Central memory CD4-positive, alpha-beta T cell (primary cell): ENCODE data around the gene RTN4R.

Source experiments
- DNase-seq: peaks from one replicate; pipeline ENCODE4 v3.0.0; 2022

RTN4R gene

DNA sequence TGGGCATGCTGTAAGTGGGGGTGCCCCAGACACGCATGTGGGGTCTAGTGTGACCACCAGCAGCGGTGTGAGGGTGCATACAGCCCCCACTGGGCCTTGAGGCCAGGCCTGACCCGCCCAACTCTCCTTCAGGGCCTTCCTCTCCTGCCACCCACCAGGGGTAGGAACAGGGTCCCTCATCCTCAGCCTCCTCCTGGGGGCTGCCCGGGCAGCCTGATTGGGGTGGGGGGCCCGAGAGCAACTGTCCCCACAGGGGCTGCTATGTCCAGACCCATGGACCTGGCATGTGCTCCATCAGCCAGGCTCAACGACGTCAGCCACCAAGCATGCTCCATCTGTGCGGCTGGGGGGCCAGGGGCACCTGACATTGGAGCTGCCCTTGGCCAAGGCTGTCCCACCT, 27.2 kb downstream of the RTN4R start:
- DNase-seq, result no peak

DNA sequence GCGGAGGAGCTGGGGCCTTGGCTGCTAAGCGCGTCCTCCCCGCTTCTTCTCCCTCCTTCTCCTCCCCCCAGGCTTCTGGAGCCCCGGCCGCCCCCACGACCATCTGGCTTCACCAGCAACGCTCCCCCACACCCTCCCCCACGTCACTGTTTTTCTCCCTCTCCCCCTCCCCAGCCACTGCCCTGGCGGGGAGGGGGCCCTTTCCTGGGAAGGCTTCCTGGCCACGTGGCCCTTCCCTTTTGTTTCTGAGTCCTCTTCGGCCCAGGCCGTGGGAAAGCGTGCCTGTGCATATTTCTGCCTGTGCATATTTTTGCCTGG, 27.7 kb downstream of the RTN4R start:
- no peak for DNase-seq

DNA sequence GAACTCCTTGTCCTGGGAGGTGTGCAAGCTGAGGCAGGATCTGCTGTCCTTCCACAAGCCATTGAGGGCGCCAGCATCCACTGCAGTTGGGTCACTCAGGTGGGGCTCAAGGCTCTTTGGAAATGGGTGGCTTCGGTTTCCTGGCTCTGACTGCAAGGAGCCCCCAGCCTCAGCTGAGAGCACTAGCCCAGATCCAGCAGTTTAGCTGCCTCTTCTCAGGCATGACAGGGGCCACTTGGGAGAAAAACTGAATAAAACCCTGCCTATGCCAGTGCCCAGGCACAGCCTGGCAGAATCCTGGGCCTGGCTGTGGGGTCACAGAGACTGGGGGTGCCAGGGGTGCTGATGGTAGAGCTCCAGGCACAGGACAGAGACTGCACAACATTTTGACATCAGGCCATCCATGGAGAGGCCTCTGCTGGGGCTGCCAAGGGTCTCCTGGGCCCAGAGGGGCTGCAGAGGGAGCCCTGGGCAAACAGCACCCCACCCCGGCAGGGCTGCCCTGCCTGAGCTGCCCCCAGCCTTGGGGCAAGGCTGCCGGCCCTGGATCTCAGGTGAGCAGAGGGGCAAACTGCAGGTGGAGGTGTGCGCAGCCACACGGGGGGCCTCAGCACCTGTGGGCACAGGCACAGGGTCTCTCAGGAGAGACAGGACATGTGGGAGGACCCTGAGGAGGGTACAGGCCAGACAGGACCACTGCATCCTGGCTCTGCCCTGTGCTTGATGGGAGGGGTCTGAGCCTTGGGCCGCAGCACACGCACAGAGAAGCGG, 28.3 kb downstream of the RTN4R start:
- no peak for DNase-seq

DNA sequence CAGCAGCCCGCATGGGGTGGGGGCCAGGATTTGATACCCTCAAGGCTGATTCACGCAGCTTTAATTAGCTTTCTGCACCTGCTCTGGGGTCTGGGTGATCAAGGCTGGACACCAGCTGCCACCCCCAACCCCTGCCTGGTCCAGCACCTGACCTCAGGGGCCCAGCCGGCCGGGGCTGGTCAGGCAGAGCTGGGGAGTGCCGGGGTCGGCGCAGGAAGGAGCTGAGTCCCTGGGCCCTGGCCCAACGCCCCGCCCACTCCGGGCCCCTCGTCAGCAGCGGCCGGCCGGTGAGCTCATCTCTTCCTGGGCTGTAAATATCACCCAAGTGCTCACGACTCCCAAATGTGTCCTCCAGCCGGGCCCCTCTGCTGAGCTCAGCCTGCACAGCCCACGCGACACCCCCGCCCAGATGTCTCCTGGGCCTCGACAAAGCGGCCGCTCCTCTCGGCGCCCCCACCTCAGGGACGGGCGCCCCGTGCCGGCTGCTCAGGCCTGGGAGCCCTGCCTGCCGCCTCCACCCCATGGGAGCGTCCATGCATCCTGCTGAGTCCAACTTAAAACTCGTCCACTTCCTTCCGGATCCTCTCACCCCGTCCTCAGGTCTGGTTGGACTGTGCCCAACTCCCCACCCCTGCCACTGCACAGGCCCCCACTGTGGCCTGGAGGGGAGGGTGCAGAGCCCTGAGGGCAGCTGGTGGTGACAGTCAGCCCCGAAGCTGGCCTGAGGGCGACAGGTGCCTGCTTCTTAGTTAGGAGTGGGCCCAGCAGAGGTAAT, 29.0 kb downstream of the RTN4R start:
- DNase-seq, result no peak

DNA sequence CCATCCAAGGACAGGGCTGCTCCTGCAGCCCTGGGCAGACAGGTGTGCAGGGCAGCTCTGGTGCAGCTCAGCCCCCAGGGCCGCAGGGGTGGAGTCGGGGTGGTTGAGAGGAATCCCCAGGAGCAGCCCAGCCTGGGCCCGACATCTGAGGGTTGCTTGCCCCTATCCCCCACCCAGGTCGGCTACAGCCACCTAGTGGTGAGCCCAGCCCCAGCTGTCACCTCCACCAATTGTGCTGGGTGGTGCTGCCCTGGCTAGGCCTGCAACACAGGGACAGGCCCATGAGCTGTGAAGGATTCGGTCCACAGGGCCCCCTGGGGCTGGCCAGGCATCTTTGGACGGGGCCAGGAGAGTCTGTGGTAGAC, 29.6 kb downstream of the RTN4R start:
- peak; percentile 46 for DNase-seq

DNA sequence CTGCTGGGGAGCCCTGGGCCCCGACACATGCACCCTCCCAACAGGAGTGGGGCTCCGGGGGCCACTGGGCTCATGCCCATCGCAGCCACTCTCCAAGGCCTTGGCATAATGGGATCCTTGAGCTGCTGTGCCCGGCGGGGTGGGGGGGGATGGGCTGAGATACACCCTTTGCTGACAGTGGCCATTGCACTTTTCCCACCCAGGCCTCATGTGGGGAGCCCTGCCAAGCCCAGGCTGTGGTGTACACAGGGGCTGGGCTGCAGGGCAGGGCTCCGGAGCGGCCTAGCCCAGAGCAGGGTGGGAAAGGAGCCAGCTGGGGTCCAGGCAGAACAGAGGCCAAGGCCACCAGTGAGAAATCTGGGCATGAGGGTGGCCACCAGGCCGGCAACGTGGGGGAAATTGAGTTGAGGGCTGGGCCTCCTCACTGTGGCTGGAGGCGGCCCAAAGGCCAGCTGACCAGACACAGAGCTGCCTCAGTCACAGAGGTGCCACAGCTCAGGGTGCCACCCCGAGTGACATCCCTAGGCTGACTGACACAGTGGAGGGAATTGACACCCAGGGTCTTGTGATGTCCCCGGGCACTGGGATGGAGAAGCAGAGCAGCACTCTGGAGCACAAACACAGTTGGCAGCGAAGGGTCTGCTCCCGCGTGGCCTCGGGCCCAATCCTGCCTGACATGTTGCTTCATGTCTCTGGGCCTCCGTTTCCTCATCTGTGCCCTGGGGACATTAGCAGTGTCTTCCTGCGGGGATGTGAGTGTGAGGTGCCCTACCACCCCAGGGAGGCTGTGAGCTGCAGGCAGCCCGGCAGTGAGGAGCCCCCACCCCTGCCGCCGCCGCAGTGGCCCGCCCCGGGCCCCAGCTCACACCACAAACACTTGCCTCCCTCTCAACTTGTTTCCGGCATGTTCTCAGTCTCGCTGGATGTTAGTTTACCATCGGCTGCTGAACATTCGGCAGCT, 30.4 kb downstream of the RTN4R start:
- peak; percentile 65 for DNase-seq

DNA sequence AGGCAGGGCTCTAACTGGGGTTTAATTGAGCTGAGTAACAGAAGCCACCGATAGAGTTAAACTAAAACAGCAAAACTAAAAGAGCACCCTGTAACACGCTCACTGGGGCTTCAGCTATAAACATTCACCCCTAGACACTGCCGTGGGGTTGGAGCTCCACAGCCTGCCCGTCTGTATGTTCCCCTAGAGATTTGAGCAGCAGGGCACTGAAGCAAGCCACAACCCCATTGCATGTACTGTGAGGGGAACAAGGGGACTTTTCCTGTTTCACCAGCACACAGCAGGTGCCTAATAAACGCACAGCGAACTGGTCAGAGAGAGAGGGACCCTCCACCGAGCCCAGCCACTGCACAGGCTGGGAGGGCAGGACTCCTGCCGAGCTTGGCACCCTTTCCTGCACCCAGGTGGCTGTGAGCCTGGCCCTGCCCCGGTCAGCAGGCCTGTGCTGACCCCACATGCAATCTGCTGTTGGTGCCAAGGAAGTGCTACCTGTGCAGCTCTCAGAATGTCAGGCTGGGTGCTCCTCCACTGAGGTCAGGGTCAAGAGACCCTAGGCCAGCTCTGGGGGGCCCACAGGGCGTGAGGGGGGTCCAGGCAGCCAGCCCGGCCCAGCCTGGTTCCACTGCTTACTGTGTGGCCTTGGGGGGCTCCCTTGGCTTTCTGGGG, 31.9 kb downstream of the RTN4R start:
- no peak for DNase-seq

DNA sequence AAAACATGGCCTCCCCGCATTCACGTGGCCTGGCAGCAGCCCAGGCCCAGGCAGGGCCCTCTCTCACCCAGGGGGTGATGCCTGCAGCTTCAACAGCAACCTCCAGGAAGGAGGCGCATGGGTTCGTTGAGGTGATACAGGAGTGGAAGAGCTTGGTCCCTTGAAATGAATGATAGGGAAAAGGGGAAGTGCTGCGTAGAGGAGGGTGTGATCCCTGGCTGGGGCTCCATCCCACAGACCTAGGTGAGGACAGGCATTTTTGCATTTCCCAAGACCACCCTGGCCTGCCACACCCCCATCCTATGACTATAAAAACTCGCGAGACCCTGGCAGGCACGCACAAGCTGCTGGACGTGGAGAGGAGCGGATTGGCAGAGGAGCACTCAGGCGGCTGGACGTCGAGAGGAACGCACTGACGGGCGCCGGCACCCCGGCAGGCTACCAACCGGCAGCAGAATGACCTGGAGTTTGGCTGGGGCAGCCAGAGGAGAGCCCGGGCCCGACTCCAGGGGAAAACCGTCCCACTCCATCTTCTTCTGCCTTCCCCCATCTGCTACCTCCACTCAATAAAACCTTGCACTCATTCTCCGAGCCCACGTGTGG, 32.6 kb downstream of the RTN4R start:
- DNase-seq, result no peak

DNA sequence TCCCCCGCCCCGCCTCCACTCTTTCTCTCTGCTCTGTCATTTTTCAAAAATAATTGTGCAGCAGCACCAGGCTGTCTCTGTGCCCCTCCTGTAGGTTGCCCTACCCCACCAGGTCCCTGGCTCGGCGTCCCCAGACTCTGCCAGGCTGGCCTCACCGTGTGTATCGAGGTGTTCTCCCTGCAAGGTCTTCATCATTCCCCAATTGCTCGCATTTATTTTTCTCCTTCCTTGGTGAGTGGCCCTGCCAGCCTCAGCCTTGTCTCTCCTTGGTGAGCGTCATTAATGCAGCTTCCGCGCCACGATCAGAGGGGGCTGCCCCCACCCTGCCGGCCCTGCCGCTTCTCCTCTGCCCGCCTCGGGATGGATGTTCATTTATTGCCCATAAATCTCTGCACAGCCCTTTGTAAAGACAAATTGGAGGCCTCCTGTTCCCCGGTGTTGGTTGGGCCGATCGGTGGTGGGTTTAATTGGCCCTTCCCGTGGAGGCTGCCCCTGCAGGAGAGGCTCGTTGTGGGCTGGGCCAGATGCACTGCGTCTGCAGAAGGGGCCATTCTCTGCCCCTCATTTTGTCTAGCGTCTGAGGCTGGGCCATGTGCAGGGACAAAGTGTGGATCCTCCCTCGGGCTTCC, 33.2 kb downstream of the RTN4R start:
- no peak for DNase-seq

DNA sequence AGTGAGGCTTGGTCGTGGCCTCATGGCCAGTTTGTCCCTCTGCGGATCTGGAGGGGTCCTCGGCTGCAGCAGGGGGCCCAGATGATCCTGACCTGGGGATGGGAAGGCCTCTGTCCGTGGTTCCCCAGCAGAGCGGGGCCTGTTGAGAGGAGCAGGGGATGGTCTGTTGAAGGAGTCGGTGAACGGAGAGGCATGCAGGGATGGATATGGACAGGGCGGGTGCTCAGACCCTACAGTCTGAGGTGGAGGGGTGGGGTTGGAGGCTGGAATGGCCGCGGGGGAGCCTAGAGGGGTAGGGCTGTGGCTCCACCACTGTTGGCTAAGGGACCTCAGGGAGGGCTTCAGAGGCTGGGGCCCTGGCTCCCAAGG, 33.8 kb downstream of the RTN4R start:
- DNase-seq, result no peak

DNA sequence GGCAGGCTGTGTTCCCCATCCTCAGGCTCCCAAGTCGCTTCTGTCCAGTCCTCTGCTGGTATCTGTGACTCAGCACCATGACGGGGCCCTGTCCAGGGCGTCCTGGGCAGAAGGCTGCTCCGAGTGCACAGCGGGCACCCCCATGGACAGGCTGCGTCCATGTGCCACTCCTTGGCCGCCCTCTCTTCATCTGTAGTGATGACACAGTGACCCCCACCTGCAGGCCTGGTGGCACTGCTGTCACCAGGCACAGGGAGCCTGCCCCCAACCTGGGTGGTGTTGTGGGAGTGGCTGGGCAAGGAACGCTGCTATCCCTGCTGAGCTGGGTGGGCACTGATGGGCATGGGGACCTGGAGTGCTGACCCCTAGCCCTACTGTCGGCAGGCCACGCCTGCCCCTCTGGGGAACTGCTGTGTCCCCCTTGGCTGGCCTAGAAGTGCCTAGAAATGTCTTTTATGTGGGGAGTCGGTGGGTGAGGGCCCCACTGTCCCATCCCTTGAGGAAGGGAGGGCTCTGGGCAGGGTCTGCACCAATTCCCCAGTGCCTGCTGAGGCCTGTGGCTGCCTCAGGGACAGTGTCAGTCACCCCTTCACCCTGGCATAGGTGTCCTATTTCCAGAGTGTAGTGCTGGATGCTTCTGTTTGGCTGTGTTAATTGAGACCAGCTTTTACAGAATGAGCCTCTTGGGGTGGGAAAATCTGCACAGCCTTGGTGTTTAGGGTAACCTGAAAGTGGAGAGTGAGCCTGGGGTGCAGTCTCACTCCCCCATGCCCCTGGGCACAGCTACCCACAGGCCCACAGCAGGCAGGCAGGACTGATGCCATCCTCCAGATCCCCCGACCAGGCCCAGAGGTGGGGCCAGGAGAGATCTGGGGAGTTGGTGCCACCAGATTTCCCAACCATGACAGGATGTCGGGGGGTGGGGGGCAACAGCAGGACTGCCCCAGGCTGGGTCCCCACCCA, 34.5 kb downstream of the RTN4R start:
- DNase-seq, result no peak

DNA sequence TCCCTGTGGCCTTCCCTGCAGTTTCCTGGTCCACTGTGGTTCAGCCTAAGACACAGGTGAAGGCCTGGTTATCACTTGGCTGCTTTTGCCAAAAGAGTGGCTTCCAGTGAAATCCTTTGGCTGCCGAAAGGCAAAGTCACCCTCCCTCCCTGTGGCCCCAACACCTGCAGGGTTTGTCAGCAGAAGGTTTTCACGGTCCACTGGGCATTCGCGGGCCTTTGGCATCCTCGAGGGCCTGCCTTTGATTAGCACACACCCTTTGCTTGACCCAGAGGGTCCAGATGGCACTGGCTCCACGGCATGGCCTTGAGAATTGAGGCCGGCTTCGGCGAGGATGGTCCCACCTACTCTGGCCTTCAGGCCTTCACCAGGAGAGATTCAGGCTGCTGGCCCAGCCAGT, 35.3 kb downstream of the RTN4R start:
- no peak for DNase-seq

DNA sequence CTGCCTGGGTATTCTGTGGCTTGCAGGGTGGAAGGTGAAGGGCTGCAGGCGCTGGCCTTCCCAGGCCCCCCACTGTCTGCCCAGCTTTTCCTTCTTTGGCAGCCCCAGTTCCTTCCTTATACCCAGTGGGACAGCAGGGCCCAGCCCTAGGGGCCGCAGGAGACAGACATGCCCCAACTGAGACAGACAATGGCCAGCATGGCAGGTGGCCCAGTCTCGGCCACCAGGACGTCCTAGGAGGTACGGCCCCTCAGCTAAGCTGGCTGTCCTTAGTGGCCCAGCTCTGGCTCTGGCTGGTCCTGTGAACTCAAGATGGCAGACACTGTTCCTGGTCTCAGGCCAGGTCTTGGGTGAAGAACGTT, 35.9 kb downstream of the RTN4R start:
- DNase-seq, result no peak

DNA sequence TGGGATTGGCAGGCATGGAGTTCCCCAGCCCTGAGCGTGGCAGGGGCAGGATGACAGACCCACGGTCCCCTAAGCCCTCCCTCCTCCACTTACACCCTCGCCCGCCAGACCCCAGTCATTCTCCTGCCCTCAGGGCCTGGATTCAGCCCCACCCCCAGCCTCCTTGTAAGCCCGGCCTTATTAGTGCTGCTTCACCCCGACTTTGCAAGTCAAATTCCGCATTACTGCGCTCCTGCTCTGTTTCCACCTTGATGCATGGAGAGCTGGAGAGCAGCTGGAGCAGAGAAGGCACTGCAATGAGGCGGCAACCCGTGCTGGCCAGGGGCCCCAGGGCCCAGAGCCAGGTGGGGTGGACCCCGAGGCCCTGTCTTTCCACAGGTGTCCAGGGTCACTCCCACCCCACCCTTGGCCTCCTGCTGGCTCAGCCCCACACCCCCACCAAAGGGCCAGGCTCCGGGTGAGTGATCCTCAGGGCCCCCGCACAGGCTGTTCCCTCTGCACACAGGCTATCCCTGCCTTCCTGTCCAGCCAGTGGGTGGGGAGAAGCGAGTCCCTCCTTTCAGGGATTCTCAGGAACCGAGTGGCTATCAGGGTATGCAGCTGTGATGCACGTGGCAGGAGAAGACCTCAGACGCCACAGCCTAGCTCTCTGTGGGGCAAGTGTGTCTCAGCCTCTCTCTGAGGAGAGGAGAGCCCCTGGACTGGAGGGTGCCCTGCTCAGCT, 36.4 kb downstream of the RTN4R start:
- DNase-seq, result no peak

DNA sequence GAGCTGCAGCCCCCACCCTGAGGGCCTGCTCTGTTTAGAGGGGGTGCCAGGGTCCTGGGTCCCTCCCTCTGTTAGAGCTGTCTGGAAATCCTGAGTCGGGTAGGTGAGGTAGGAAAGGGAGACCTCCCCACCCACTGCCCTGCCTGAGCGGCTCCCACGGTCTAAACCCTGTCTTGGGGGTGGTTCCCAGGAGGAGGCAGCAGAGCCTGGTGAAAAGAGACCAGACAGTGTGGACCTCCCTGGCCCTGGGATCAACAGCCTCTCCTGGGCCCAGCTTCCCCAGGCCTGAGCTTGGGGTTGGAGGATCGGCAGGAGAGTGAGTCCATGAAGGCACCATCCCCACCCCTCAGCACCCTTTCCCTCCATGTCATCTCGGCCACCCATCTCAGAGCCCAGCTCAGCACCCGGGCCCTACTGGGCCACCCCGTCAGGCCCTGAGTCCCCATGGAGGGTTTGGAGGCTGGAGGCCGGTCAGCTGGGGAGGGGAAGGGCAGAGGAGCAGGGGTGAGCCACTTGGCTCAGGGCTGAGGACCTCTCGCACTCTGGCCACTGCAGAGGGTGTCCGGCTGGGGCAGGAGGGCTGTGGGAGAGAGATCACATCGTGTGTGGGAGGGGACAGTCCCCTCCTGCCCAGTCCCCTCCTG, 37.2 kb downstream of the RTN4R start:
- no peak for DNase-seq

DNA sequence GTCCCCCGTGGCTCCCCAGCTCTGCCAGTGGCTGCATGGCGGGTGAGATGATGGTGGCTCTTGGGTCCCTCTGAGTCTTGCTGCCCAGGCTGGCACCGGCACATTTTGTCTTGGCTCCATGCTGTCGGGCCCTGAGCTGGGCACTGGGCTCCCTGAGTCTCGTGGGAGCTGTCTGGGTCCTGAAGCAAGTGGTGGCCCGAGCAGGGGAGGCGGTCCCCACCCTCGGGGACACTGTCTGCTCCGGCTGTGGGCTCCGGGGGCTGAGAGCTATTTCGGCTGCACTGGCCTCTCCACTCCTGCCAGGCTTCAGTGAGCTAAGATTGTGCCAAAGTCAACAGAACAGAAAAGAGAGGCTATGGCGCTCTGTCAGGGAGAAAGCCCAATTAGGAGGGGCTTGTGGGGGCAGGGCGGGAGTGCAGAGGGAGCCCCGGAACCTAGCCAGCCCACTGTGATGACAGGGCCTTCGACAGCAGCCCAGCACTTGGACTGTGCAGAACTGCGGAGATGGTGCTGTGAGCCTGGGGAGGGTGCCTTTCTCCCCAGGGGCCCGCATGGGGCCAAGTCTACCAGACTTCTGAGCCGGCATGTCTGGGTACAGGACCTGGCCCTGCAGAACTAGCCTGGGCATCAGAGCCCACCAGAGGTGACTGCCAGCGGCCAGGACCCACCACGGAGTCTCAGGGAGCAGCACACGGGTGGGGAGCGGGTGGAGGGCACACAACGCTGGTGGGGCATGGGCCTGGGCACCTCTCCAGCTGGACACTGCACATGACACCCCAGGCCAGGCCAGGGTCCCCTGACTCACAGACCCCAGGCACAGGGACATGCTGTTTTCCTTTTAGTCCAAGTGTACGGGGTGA, 38.0 kb downstream of the RTN4R start:
- no peak for DNase-seq

DNA sequence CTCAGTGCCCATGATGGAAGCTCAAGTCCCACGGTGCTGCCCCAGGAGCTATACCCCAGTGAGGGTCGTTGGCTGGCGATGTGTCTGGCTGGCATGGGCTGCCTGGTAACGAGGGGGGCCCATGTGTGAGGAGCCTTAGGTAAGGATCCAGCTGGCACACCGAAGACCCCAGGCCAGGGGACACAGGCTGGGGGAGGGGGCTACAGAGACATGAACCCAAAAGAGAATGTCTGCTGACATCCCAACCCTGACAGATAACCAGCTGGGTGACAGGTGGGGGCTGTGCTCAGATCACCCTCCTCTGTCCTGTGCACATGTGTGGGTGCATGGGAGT, 39.2 kb downstream of the RTN4R start:
- DNase-seq, result no peak

DNA sequence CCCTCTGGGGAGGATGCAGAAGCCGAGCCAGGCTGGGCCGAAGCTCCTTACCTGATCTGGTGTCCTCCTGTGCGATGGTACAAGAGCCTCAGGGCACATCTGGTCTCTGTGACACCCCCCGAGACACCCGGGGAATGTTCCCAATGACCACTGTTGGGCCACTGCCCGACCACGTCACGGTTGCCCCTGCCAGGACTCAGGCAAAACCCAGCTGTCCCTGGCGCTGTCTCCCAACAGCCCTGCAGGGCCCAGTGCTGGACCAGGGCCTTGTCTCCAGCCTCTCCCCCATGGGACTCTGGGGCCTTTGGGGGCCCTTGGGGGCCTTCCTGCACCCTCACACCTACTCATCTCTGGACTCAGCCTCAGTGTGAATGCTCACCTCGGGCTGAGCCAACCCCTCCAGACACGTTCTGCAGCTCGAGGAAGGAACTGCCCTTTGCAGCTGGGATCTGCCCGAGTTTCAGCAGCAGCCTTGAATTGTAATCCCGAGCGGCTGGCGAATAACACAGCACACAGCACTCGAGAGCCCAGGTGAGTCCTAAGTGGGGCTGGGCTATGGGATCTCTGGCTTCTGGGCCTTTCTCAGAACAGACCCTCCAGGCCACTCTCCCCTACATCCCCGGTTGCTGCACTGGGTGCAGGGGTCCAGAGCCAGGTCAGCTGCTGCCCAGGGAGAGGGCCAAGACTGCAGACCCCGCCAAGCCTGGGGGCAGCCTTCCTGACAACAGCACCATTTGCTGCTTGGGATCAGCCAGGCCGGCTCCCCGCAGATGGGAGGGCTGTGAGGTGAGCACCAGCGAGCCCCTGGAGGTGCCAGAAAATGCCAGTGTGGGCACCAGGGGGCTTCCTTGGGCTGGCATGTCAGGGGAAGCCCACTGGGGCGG, 39.8 kb downstream of the RTN4R start:
- no peak for DNase-seq
